ENCODE results near the gene DOK7.

- TF ChIP-seq CTCF (IDR thresholded peaks at IDR 0.05) (no peak), POLR2A (IDR thresholded peaks at IDR 0.05) (no peak)
These were observed 55.4 kb downstream of the DOK7 start for GRCh38 chr4:3518511-3518880.

All from Peyer's patch (tissue), 4 donors.